Esophagus squamous epithelium (tissue), 5 donors: ENCODE data around the gene HIVEP1. TPM values are rescaled to one million over a fixed set of nuclear protein-coding genes. Genes with fewer than 3 reads are reported as not detected.

Experiments
- DNase-seq: peaks from one replicate; lab custom pipeline; 2025; lab: John Stamatoyannopoulos, UW
- H3K27ac ChIP-seq, 4 donors: fragments of 200-600 bp; sonication (generic); one replicate each; pipeline ENCODE4 v1.5.1; 2016 to 2019; ENCODE audit warnings: mild to moderate bottlenecking in 1 of 4
- H3K27me3 ChIP-seq, 4 donors: fragments of 200-600 bp; sonication (generic); 1 replicate in 3 of 4; 2 replicates in 1 of 4; pipeline versions ENCODE4 v1.5.1 to v1.6.0; 2017 to 2021; ENCODE audit warnings: antibody characterized with exemption in 1 of 4
- H3K36me3 ChIP-seq, 3 donors: fragments of 200-600 bp; sonication (generic); one replicate each; pipeline ENCODE4 v1.5.1; 2016 to 2019
- H3K4me1 ChIP-seq, 3 donors: fragments of 200-600 bp; sonication (generic); one replicate each; pipeline ENCODE4 v1.5.1; 2017 to 2019
- H3K4me3 ChIP-seq, 4 donors: fragments of 200-600 bp; sonication (generic); 1 replicate in 3 of 4; 2 replicates in 1 of 4; pipeline ENCODE4 v1.5.1; 2016 to 2019; ENCODE audit warnings: mild to moderate bottlenecking in 2 of 4, moderate library complexity in 1 of 4
- H3K9me3 ChIP-seq, 3 donors: fragments of 200-600 bp; sonication (generic); one replicate each; pipeline ENCODE4 v1.5.1; 2016 to 2019
- POLR2A ChIP-seq, 4 donors: fragments of 450-650 bp; IDR thresholded peaks; one replicate each; pipeline ENCODE4 v1.6.1; 2017; ENCODE audit warnings: antibody characterized with exemption in 4 of 4, mild to moderate bottlenecking in 4 of 4, moderate library complexity in 3 of 4
- WGBS, 2 donors: methylation state at CpG; one replicate each; pipeline ENCODE4 v1.1.5; 2018; 5-methylcytosine and 5-hydroxymethylcytosine counted together
- intact Hi-C: fragments of 100-400 bp; cut with DNase I; formaldehyde crosslinking; loops from one replicate; pipeline ENCODE4 v1.15.0; 2022
- total RNA-seq, 4 donors: library from RNA; depleted of rRNA; stranded (reverse); fragments of >200 nt; gene quantifications; one replicate each; pipeline ENCODE4 v1.1.0, GENCODE V29; 2016
- TF ChIP-seq, protein P1 (sequence below), 6 experiments: fragments of 450-650 bp in 4 of 6; fragments of 200-600 bp in 2 of 6; sonication (generic) in 2 of 6; IDR thresholded peaks; one replicate each; pipeline ENCODE4 v1.5.1; 2016 to 2019; ENCODE audit warnings: antibody characterized with exemption in 6 of 6, mild to moderate bottlenecking in 4 of 6, moderate library complexity in 4 of 6
- donor health status: DM: yes; HTN: yes; CAD: no.

Gene HIVEP1
- total RNA-seq, 4 donors from 2014 or later = 11.0 to 22.3 (median 20.7) TPM

DNA sequence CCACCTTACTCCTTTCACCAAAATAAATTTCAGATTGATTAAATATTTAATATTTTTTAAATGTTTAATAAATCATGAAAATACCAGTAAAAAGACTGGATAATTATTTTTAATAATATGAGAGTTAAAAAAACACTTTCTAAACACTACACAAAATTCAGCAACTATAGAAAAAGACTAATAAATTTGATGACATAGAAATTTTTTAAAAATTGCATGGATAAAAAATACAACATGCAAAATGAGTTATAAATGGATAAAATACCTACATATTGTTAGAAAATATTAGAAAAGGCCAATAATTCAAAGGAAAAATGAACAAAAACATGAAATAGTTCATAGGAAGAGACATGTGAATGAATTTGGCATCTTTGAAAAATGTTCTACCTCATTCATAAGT is 177.0 kb downstream of the HIVEP1 start:
- TF ChIP-seq, protein P1, sequence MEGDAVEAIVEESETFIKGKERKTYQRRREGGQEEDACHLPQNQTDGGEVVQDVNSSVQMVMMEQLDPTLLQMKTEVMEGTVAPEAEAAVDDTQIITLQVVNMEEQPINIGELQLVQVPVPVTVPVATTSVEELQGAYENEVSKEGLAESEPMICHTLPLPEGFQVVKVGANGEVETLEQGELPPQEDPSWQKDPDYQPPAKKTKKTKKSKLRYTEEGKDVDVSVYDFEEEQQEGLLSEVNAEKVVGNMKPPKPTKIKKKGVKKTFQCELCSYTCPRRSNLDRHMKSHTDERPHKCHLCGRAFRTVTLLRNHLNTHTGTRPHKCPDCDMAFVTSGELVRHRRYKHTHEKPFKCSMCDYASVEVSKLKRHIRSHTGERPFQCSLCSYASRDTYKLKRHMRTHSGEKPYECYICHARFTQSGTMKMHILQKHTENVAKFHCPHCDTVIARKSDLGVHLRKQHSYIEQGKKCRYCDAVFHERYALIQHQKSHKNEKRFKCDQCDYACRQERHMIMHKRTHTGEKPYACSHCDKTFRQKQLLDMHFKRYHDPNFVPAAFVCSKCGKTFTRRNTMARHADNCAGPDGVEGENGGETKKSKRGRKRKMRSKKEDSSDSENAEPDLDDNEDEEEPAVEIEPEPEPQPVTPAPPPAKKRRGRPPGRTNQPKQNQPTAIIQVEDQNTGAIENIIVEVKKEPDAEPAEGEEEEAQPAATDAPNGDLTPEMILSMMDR (IDR thresholded peaks at IDR 0.05) = no peak
- no peak for TF ChIP-seq POLR2A (IDR thresholded peaks at IDR 0.05)
- no peak for DNase-seq
- Histone ChIP-seq H3K27ac (no peak overlapping the region), H3K4me3 (no peak overlapping the region), H3K9me3 (no peaks in the 10 kb centered on the region), H3K36me3 (no peaks in the 10 kb centered on the region), H3K4me1 (no peaks in the 10 kb centered on the region), H3K27me3 (no peaks in the 10 kb centered on the region)
- intact Hi-C loops = no loop called here

DNA sequence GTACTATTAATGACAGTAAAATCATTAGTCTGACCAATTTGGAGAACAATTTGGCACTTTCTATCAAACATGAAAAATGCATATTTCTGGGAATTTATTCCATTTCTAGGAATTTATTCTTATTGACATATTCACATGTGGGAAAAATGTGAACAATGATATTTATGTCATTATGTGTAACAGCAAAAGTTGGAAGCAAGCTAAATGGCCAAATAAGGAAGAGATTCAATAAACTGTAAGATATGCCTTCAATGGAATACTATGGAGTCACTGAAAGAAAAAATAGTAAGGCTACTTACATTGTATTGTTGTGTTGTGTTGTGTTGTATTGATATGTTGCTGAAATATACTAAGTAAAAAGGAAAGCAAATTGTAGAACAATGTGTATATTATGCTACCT is 177.5 kb downstream of the HIVEP1 start:
- intact Hi-C loops = no loop called here

DNA sequence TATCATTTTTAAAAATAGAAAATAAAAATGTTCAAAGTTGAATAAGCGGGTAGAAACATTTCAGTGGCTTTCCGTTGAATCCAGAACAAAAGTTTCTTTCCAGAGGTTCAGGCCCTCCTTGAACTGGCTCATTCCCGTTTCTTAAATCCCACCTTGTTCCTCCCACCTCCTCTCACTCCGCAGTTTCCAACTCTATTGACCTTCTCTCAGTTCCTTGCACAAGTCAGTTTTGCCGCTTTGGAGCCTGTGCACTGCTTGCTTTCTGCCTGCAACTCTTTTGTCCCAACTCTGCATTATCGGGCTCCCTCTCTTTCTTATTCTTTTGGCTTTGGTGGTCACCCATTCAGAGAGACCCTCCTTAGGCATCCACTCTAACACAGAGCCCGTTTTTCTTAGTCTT is 178.1 kb downstream of the HIVEP1 start:
- WGBS, 2 donors = 77 to 79% methylated on average over 7 of the region's 7 CpGs
- Histone ChIP-seq H3K27me3 (no peaks in the 10 kb centered on the region), H3K4me3 (no peak overlapping the region), H3K9me3 (no peaks in the 10 kb centered on the region), H3K4me1 (no peaks in the 10 kb centered on the region), H3K27ac (no peak overlapping the region), H3K36me3 (no peaks in the 10 kb centered on the region)
- no peak for DNase-seq
- intact Hi-C loops = no loop called here
- no peak for TF ChIP-seq POLR2A (IDR thresholded peaks at IDR 0.05)
- TF ChIP-seq, protein P1 (IDR thresholded peaks at IDR 0.05) = no peak

More for the DNA sequence above, 177.5 kb downstream of the HIVEP1 start:
- no peaks in the 10 kb centered on the region for H3K36me3 ChIP-seq
- TF ChIP-seq POLR2A (IDR thresholded peaks at IDR 0.05) = no peak
- TF ChIP-seq, protein P1 (IDR thresholded peaks at IDR 0.05) = no peak
- no peaks in the 10 kb centered on the region for H3K27me3 ChIP-seq
- H3K4me1 ChIP-seq = no peaks in the 10 kb centered on the region
- H3K4me3 ChIP-seq = no peak overlapping the region
- H3K27ac ChIP-seq = no peak overlapping the region
- DNase-seq = no peak
- no peaks in the 10 kb centered on the region for H3K9me3 ChIP-seq

DNA sequence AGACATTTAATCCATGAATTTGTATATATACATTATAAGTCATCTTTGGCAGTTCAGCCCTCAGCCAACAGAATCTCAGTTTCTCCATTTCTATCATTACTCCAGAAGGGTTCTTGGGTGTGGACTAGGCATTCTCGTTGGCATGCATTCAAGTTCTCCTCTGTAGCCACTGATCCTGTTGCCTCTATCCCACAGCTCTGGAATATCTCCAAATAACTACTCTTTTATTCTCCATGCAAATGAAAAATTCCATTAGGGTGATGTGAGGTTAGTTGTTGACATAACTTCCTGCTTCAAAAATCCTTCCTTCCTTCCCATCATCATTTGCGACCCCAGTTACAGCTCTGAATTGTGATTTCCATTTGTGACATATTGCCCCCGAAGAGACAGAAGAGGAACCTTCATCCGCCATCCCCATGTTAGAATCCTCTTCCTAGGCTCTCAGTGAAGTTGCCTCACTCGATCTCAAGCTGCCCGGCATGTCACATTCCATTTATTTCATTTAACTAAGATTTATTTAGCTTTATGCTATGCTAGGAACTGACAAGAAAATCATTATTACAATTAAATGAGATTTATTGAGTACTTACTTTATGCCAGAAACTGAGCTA is 184.3 kb downstream of the HIVEP1 start:
- Histone ChIP-seq H3K4me1 (no peaks in the 10 kb centered on the region), H3K4me3 (no peak overlapping the region), H3K27me3 (no peaks in the 10 kb centered on the region), H3K27ac (no peak overlapping the region), H3K9me3 (no peaks in the 10 kb centered on the region), H3K36me3 (no peaks in the 10 kb centered on the region)
- 63 to 82% methylated on average over 6 of the region's 6 CpGs for WGBS, 2 donors
- DNase-seq = no peak
- TF ChIP-seq, protein P1 (IDR thresholded peaks at IDR 0.05) = no peak
- no peak for TF ChIP-seq POLR2A (IDR thresholded peaks at IDR 0.05)
- intact Hi-C loops = no loop called here

DNA sequence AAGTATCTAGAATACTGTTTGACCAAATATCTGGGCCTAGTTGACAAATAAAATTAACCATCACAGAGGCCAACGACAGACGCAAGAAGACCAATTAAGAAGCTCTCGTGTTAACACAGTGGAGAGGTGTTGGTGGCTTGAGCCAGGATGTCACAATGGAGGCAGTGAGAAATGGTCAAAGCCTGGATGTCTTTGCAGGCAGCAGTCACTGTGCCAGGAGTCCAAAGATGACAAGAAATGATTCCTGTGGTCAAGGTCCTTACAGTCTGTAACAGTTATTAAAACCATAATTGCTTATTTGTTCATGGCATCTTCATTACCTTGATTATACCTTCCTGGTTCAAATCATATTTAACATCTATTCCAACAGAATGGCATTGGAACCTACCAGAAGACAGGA is 186.7 kb downstream of the HIVEP1 start:
- intact Hi-C loops = no loop called here
- DNase-seq = no peak
- Histone ChIP-seq H3K27ac (no peak overlapping the region), H3K4me3 (no peak overlapping the region), H3K4me1 (no peaks in the 10 kb centered on the region), H3K9me3 (no peaks in the 10 kb centered on the region), H3K36me3 (no peaks in the 10 kb centered on the region), H3K27me3 (no peaks in the 10 kb centered on the region)
- WGBS, 2 donors = 95 to 100% methylated on average over 3 of the region's 3 CpGs
- TF ChIP-seq, protein P1 (IDR thresholded peaks at IDR 0.05) = no peak
- no peak for TF ChIP-seq POLR2A (IDR thresholded peaks at IDR 0.05)
